Activated T-cell treated with anti-CD3 and anti-CD28 coated beads, Interleukin-2, amount 50 U/mL, for 48 hours (primary cell): ENCODE measurements around the gene OTUD1.

Source experiments
- DNase-seq, 2 experiments: peaks; one replicate each; pipeline ENCODE4 v3.0.0-alpha.2; 2020

Gene OTUD1

GRCh38 chr10:23422003-23422411, 16.9 kb upstream of the OTUD1 start:
- no peak for DNase-seq

DNA sequence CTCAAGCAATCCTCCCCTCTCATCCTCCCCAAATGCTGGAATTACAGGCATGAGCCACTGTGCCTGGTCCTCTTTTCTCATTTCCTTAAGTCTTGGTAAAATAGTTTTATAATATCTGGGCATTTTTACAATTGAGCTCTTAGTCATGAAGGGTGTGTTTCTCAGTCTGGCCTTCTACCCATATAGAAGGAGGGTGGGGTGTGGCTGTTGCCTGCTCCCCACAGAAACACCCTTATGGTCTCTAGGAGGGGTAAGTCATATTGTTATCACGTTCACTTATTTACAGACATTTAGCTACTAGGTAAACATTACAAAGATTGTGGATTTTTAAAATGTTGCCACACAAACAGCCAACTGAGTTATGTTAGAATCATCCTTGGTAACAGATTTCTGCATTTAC, 6.7 kb upstream of the OTUD1 start:
- DNase-seq = no peak

- DNase-seq = no peak
These were observed 6.2 kb upstream of the OTUD1 start for GRCh38 chr10:23432639-23433038.

DNA sequence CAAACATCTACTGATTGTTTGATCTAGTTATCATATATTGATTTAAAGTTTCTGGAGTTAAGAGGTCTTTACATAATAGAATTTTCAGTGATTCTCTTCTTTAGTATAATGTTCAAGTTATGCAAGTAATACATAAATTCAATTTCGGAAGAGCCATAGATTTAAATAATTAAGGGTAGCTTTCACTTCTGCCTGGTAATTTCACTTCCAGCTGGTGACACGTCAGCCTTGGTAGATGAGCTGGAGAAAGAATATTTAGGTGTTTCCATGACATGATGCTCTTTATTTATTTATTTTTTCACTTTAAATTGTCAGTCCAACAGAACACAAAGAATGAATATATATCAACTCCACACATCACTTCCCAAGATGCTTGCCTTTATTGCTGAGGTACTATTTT, 5.2 kb upstream of the OTUD1 start:
- DNase-seq = no peak

DNA sequence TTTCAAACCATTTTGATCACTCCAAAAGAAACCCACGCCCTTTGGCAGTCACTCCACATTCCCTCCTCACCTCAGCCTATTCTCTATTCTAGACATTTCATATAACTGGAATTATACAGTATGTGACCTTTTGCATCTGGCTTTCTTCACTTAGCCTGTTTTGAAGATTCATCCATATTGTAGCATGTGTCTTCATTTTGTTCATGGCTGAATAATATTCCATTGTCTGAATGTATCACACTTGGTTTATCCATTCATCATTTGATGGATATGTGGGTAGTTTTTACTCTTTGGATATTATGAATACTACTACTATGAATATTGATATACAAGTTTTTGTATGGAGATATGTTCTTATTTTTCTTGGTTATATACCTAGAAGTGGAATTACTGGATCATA, 3.5 kb upstream of the OTUD1 start:
- DNase-seq = no peak

GRCh38 chr10:23436983-23437382, 1.9 kb upstream of the OTUD1 start:
- DNase-seq = no peak

DNA sequence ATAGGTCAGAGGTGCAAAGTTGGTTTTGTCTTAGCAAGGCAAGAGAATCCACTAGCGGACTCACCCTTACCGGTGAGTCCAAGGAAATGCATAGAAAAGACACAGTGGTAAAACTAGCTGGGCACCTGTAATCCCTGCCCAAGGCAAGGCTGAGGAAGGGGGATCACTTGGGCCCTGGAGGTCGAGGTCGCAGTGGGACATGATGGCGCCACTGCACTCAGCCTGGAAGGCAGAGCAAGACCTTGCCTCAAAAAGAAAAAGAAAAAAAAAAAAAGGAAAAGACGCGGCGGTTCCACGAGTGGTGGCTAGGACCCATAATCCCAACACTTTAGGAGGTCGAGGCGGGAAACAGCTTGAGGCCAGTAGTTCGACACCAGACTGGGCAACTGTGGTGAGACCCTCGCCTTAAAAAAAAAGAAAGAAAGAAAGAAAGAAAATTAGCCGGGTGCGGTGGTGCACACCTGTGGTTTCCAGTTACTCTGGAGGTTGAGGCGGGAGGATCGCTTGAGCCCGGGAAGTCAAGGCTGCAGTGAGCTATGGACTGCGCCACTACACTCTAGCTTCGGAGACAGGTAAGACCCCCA, 820 bp upstream of the OTUD1 start:
- DNase-seq = no peak

DNA sequence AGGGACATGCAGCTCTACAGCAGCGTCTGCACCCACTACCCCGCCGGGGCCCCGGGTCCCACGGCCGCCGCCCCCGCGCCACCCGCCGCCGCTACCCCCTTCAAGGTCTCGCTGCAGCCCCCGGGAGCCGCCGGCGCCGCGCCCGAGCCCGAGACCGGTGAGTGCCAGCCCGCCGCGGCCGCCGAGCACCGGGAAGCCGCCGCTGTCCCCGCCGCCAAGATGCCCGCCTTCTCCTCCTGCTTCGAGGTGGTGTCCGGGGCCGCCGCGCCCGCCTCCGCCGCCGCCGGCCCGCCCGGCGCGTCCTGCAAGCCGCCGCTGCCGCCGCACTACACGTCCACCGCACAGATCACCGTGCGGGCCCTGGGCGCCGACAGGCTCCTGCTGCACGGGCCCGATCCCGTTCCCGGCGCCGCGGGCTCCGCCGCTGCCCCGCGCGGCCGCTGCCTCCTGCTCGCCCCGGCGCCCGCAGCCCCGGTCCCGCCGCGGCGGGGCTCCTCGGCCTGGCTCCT, 631 bp downstream of the OTUD1 start:
- DNase-seq = no peak

- peak; percentile 60 to 67 for DNase-seq
These were observed 1.4 kb downstream of the OTUD1 start for GRCh38 chr10:23439961-23440889.

- no peak for DNase-seq
These were observed 2.4 kb downstream of the OTUD1 start for GRCh38 chr10:23441251-23441650.

DNA sequence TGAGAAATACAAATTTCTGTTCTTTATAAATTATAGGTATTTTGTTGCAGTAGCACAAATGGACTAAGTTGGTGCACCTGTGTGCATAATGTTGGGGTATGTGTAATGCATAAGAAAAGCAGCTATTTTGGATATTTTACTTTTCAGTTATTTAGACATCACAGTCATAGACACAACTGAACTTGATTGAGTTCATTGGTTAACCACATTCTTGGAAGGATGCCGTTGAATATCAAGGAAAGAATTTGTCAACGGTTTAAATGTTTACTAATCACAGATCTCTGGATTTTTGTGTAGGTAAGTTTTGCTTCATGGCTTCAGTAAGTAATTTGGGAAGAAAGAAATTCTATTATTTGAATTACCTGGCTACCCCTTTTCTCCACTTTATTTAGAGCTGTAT, 4.1 kb downstream of the OTUD1 start:
- no peak for DNase-seq

DNA sequence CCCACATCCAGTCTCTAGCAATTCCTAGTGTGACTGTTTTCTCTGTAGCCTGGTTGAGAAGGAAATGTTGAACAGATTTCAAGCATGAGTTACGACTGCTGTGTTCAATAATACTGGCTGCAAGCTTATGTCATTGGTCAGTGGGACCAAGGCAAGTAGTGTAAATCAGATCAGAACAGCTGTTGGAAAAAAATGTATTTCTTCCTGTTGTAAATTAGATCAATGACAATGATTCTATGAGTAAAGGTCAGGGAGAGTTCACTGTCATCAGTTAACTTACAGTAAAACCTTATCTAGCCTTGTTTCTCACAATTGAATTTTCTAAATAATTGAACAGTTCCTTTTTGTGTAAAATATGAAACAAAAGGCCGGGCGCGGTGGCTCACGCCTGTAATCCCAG, 6.7 kb downstream of the OTUD1 start:
- no peak for DNase-seq

DNA sequence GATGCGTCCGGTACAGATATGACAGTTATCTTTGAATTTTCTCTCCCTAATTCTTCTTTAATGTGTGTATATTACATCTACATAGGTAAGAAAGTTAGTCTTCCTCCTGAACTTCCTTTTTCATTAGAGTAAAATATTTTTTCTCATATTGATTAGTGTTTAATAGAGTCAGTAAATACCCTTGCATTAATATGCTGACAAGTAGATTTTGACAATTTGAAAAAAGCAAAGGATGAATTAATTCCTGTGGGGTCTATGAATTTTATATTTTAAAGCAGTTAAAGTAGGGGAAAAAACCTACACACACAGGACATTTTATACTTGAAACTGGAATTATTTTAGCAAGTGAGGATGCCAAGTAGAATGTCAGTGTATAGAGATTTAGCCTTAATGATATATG, 9.4 kb downstream of the OTUD1 start:
- no peak for DNase-seq

GRCh38 chr10:23448802-23449570, 10.1 kb downstream of the OTUD1 start:
- DNase-seq = no peak

GRCh38 chr10:23452033-23452655, 13.3 kb downstream of the OTUD1 start:
- no peak for DNase-seq

DNA sequence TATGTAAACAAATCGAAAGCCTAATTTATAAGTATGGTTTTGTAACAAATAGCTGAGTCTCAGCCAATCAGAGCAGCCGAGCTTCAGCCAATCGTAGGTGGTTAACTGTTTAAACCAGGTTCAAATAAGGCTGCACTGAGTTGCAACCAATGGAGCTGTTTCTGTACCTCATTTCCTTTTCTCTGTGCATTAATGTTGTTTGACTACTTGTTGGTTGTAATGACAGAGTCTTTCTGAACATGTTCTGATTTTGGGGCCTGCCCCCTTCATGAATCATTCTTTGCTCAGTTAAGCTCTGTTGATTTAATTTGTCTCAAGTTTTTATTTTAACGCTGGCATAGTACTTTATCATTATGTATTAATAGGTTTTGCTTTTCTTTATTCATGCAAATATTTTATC, 14.6 kb downstream of the OTUD1 start:
- no peak for DNase-seq

DNA sequence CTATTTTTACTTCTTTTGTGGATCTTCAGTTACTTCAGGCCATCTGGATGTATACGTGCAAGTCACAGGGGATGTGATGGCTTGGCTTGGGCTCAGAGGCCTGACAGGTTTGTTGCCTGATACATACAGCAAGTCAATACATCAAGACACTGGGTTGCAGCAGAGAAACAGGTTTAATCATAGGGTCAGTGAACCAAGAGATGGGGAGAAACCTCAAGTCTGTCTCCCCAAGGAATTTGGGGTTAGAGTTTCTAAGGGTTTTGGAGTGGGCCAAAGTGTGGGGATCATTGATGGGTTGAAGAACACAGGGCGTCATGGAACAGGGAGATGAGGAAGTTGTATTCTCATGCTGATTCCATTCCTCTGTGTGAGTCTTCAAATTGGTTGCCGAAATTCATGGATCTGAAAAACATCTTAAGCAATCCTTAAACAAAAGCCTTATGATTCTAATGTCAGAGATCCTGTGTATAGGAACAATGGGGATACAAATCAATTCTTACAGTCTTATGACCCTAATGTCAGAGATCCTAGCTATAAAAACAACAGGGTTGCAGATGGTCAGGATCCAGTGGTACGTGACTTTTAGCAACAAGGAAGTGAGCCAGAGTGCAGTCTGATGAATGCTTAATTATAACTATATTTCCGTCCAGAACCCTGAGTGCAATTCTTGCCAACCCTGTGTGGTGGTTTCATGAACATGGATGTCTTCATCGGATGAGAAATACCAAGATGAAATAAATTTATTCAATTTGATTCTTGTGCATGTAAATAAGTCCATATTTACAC, 18.9 kb downstream of the OTUD1 start:
- no peak for DNase-seq

DNA sequence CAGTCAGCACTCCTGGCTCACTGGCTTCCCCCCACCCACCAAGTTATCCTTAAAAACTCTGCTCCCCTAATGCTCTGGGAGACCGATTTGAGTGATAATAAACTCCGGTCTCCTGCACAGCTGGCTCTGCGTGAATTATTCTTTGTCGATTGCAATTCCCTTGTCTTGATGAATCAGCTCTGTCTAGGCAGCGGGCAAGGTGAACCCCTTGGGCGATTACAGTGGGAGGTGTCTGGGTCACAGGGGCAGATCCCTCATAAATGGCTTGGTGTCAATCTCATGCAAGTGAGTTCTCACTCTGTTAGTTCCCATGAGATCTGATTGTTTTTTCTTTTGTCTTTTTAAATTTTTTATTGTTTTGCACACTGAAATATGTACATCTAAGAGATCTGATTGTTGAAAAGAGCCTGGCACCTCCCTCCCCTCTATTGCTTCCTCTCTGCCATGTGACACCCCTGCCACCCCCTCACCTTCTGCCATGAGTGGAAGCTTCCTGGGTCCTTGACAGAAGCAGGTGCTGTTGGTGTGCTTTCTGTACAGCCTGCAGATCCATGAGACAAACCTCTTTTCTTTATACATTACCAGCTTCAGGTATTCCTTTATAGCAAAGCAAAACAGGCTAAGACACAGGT, 20.5 kb downstream of the OTUD1 start:
- no peak for DNase-seq

DNA sequence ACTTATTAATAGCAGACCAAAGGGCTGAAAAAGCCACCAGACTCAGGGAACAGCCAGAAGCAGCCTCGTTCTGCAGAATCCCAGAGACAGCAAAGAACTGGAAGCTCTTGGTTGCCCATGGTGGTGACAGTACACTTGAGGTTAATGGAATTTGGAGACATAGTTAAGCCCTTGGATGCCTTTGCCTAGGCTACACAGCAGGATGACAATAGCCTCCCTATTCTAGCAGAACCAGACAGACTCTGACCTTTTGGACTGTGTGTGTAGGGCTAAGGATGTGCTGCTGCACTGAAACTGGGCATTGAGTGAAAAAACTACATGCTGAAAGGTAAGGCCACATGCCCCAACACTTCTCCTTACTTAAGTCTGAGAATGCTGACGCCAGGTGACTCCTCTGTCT, 22.7 kb downstream of the OTUD1 start:
- no peak for DNase-seq

DNA sequence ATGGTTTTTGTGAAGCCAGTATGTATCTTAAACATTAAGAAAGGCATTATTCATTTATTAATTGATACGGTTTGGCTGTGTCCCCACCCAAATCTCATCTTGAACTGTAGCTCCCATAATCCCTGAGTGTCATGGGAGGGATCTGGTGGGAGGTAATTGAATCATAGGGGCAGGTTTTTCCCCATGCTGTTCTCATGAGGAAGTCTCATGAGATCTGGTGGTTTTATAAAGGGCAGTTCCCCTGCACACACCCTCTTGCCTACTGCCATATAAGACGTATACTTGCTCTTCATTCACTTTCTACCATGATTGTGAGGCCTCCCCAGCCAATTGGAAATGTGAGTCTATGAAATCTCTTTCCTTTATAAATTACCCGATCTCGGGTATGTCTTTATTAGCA, 28.1 kb downstream of the OTUD1 start:
- DNase-seq = no peak

DNA sequence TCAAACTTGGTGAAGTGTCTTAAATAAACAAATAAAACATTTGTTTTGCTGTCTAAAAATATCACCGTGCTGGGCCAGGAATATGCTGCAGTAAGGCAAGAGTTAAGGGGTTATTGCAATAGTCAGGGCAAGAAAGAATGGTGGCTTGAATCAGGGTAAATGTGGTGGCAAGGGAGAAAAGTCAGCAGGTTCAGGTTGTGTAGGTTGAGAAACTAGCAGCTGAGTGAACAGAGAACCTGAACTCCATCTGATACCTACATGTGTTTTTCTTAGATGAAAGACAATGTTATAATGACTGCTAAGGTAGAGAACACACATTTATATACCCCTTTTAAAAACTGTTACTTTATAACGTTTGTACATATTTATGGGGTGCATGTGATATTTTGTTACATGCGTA, 28.7 kb downstream of the OTUD1 start:
- no peak for DNase-seq
